ENCODE measurements around the gene OGFR. TPM values are rescaled to one million over a fixed set of nuclear protein-coding genes. Genes with fewer than 3 reads are reported as not detected.
A peak's percentile ranks its signal among the peaks of the same experiment; 100 is the strongest.

The OGFR gene
- total RNA-seq, 1 experiment from 2014 or later = 57.4 TPM

- Histone ChIP-seq H3K36me3 (ENCODE audit: low read depth) (no peaks in the 10 kb centered on the region), H3K27ac (no peak overlapping the region), H3K27me3 (ENCODE audit: insufficient read depth, low read depth) (no peaks in the 10 kb centered on the region), H3K9me2 (ENCODE audit: insufficient read depth) (no peaks in the 10 kb centered on the region), H3K4me3 (no peak overlapping the region), H3F3A (ENCODE audit: insufficient read depth, low read depth) (peaks cover 30% of the 10 kb centered on the region), H3K9me3 (ENCODE audit: insufficient read depth, low read depth) (no peaks in the 10 kb centered on the region), H2AFZ (no peak overlapping the region), H3K4me1 (replicated peaks; ENCODE audit: insufficient read depth) (peaks cover 45% of the 10 kb centered on the region), H3K79me2 (ENCODE audit: low read depth) (no peaks in the 10 kb centered on the region), H4K20me1 (ENCODE audit: insufficient read depth) (no peaks in the 10 kb centered on the region), H3K4me2 (no peak overlapping the region)
- TF ChIP-seq EZH2 (IDR thresholded peaks at IDR 0.05; ENCODE audit: low read depth) (no peak), CTCF (conservative IDR thresholded peaks at IDR 0.05) (no peak)
- ChIA-PET POLR2A (ENCODE audit: unreplicated experiment) (no interaction called here), CTCF (no interaction called here)
- BruUV-seq (replicated peaks) = no TSS peak
- DNase-seq = no peak
- intact Hi-C loops (cut with micrococcal nuclease; ENCODE audit: unreplicated experiment) = no loop called here
These were observed 29.4 kb upstream of the OGFR start for GRCh38 chr20:62775206-62775605.

- POLR2A ChIA-PET (ENCODE audit: unreplicated experiment) = no interaction called here
- Histone ChIP-seq H3K27ac (no peak overlapping the region), H3K36me3 (ENCODE audit: low read depth) (no peaks in the 10 kb centered on the region), H3F3A (ENCODE audit: insufficient read depth, low read depth) (peaks cover 30% of the 10 kb centered on the region), H3K9me3 (ENCODE audit: insufficient read depth, low read depth) (no peaks in the 10 kb centered on the region), H3K79me2 (ENCODE audit: low read depth) (no peaks in the 10 kb centered on the region), H2AFZ (no peak overlapping the region), H3K4me2 (peak overlapping the region; percentile 68), H4K20me1 (ENCODE audit: insufficient read depth) (no peaks in the 10 kb centered on the region), H3K4me1 (replicated peaks; ENCODE audit: insufficient read depth) (peaks cover 37% of the 10 kb centered on the region), H3K9me2 (ENCODE audit: insufficient read depth) (no peaks in the 10 kb centered on the region), H3K4me3 (peak overlapping the region; percentile 37; the same call in 1 of the 2 replicates), H3K27me3 (ENCODE audit: insufficient read depth, low read depth) (no peaks in the 10 kb centered on the region)
- TSS peak; percentile 92 for BruUV-seq (replicated peaks)
- no peak for DNase-seq
- intact Hi-C loops (cut with micrococcal nuclease; ENCODE audit: unreplicated experiment) = no loop called here
- TF ChIP-seq CTCF (conservative IDR thresholded peaks at IDR 0.05) (no peak), EZH2 (IDR thresholded peaks at IDR 0.05; ENCODE audit: low read depth) (no peak)
- CTCF ChIA-PET = no interaction called here
These were observed 28.5 kb upstream of the OGFR start for GRCh38 chr20:62776035-62776691.

DNA sequence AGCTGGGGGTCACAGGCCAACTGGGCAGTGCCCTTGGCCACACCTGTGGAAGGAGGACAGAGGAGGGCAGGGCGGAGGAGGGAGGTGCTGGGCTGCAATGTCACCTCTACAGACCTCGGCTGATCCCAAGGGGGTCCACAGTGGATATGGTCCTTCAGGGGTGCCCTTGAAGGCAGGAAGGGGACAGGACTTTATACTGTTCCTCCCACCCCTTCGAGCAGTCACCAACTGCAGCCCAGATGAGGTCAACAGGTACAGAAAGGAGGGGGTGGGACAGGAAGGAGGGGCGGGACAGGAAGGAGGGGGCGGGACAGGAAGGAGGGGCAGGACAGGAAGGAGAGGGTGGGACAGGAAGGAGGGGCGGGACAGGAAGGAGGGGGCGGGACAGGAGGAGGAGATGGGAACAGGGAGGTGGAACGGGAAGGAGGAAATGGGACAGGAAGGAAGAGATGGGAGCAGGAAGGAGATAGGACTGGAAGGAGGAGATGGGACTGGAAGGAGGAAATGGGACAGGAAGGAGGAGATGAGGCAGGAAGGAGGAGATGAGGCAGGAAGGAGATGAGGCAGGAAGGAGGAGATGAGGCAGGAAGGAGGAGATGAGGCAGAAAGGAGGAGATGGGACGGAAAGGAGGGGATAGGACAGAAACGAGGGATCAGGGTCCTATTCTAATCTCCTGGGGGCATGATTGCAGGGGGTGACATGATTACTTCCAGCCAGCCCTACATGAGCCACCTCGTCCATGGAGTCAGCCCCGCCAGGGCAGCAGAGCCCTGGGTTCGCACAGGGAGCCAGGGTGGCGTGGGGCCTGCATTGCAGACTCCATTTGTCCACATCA lies 27.7 kb upstream of the OGFR start:
- no peaks in the 10 kb centered on the region for H3K9me2 ChIP-seq (ENCODE audit: insufficient read depth)
- no TSS peak for BruUV-seq (replicated peaks)
- intact Hi-C loops (cut with micrococcal nuclease; ENCODE audit: unreplicated experiment) = no loop called here
- H3K4me2 ChIP-seq = peak overlapping the region; percentile 68
- no peaks in the 10 kb centered on the region for H3K9me3 ChIP-seq (ENCODE audit: insufficient read depth, low read depth)
- DNase-seq = peak in 1 of 2 experiments; percentile 44
- H3K27me3 ChIP-seq (ENCODE audit: insufficient read depth, low read depth) = no peaks in the 10 kb centered on the region
- H3K79me2 ChIP-seq (ENCODE audit: low read depth) = no peaks in the 10 kb centered on the region
- ChIA-PET POLR2A (ENCODE audit: unreplicated experiment) (no interaction called here), CTCF (no interaction called here)
- no peak overlapping the region for H3K27ac ChIP-seq
- no peak overlapping the region; the same call in 1 of the 2 replicates for H2AFZ ChIP-seq
- peaks cover 35% of the 10 kb centered on the region for H3K4me1 ChIP-seq (replicated peaks; ENCODE audit: insufficient read depth)
- no peaks in the 10 kb centered on the region for H4K20me1 ChIP-seq (ENCODE audit: insufficient read depth)
- TF ChIP-seq CTCF (conservative IDR thresholded peaks at IDR 0.05) (no peak), EZH2 (IDR thresholded peaks at IDR 0.05; ENCODE audit: low read depth) (no peak)
- H3K36me3 ChIP-seq (ENCODE audit: low read depth) = no peaks in the 10 kb centered on the region
- H3K4me3 ChIP-seq = peak overlapping the region; percentile 37; the same call in 1 of the 2 replicates
- H3F3A ChIP-seq (ENCODE audit: insufficient read depth, low read depth) = peaks cover 30% of the 10 kb centered on the region
